GM18520 (cell line): Measurements from ENCODE around the gene CSKMT.

ENCODE experiments used
- ATAC-seq: cut with Tn5 transposase; IDR thresholded peaks from one replicate; pipeline ENCODE4 v1.9.1; 2021; ENCODE audit not compliant: unreplicated experiment

The CSKMT gene

GRCh38 chr11:62715150-62716130, 50.3 kb downstream of the CSKMT start:
- ATAC-seq, result no peak

GRCh38 chr11:62716206-62716605, 51.1 kb downstream of the CSKMT start:
- ATAC-seq, result no peak

GRCh38 chr11:62716816-62717215, 51.7 kb downstream of the CSKMT start:
- no peak for ATAC-seq
